Keratinocyte (primary cell): ENCODE data around the gene GATA5. TPM values are rescaled to one million over a fixed set of nuclear protein-coding genes. Genes with fewer than 3 reads are reported as not detected.

Source experiments
- DNase-seq: peaks from one replicate; pipeline ENCODE4 v3.0.0-alpha.2; 2011; ENCODE audit warnings: low read depth, missing footprints, low spot score
- FAIRE-seq: peaks from 2 replicates; lab custom pipeline; 2011; peaks lifted over from hg19 to GRCh38; lab: Jason Lieb, UNC
- H2AFZ ChIP-seq: 2 replicates; pipeline ENCODE4 v1.6.0; 2012; ENCODE audit warnings: low read length, control low read depth, inconsistent platforms; ENCODE audit not compliant: control insufficient read depth
- H3K27ac ChIP-seq: 2 replicates; pipeline ENCODE4 v1.5.1; 2011; ENCODE audit warnings: low read length; ENCODE audit not compliant: control insufficient read depth, insufficient read depth
- H3K27me3 ChIP-seq: 3 replicates; pipeline ENCODE4 v1.6.0; 2011; ENCODE audit warnings: low read length; ENCODE audit not compliant: control insufficient read depth, insufficient read depth; ENCODE audit errors: extremely low read depth
- H3K36me3 ChIP-seq, 2 experiments: 2 replicates in 1 of 2; 3 replicates in 1 of 2; pipeline ENCODE4 v1.5.1; 2011; ENCODE audit warnings: low read length in 2 of 2, mild to moderate bottlenecking in 1 of 2; ENCODE audit not compliant: control insufficient read depth in 2 of 2, insufficient read depth in 2 of 2; ENCODE audit errors: extremely low read depth in 1 of 2
- H3K4me1 ChIP-seq: 3 replicates; pipeline ENCODE4 v1.5.1; 2011; ENCODE audit warnings: low read length; ENCODE audit not compliant: control insufficient read depth, insufficient read depth; ENCODE audit errors: extremely low read depth
- H3K4me2 ChIP-seq: 3 replicates; pipeline ENCODE4 v1.6.0; 2011; ENCODE audit warnings: low read depth, low read length; ENCODE audit not compliant: control insufficient read depth, insufficient read depth; ENCODE audit errors: extremely low read depth
- H3K4me3 ChIP-seq, 3 experiments: fragments of 200-600 bp in 1 of 3; sonication (generic) in 1 of 3; 2 replicates in 2 of 3; 3 replicates in 1 of 3; pipeline ENCODE4 v1.5.1; 2011 to 2016; ENCODE audit warnings: low read length in 3 of 3, mild to moderate bottlenecking in 3 of 3, control low read depth in 2 of 3, inconsistent platforms in 1 of 3, low read depth in 1 of 3, mixed read lengths in 1 of 3, mixed run types in 1 of 3, moderate library complexity in 1 of 3; ENCODE audit not compliant: control insufficient read depth in 2 of 3, insufficient read depth in 2 of 3; ENCODE audit errors: extremely low read depth in 1 of 3
- H3K79me2 ChIP-seq: 2 replicates; pipeline ENCODE4 v1.6.0; 2012; ENCODE audit warnings: low read length; ENCODE audit not compliant: control insufficient read depth, insufficient read depth
- H3K9ac ChIP-seq: 3 replicates; pipeline ENCODE4 v1.6.0; 2011; ENCODE audit warnings: low read length; ENCODE audit not compliant: control insufficient read depth, insufficient read depth; ENCODE audit errors: extremely low read depth
- H3K9me1 ChIP-seq: 3 replicates; pipeline ENCODE4 v1.6.0; 2011; ENCODE audit warnings: low read length; ENCODE audit not compliant: control insufficient read depth, insufficient read depth; ENCODE audit errors: extremely low read depth
- H3K9me3 ChIP-seq: 2 replicates; pipeline ENCODE4 v1.5.1; 2012; ENCODE audit warnings: low read depth, low read length; ENCODE audit not compliant: control insufficient read depth
- H4K20me1 ChIP-seq: 3 replicates; pipeline ENCODE4 v1.6.0; 2011; ENCODE audit warnings: low read length; ENCODE audit not compliant: control insufficient read depth, insufficient read depth; ENCODE audit errors: extremely low read depth
- EZH2 ChIP-seq: IDR thresholded peaks from one replicate; pipeline ENCODE4 v1.6.1; 2012; ENCODE audit warnings: inconsistent platforms, mild to moderate bottlenecking, low read length, moderate library complexity
- dilution Hi-C: fragments of 300-500 bp; cut with MboI; formaldehyde crosslinking; loops from one replicate; pipeline ENCODE4 v1.7.0; 2020; ENCODE audit warnings: low sequenced_read_pairs; ENCODE audit not compliant: extremely low pct_ligation_motif_present
- polyA plus RNA-seq, 5 experiments: library from polyadenylated mRNA; depleted of rRNA in 3 of 5; stranded (reverse) in 3 of 5; stranded (forward) in 1 of 5; unstranded in 1 of 5; fragments of >200 nt; gene quantifications; 1 replicate in 1 of 5; 2 replicates in 3 of 5; 3 replicates in 1 of 5; pipeline versions ENCODE4 v1.2.1 to v1.2.3, GENCODE V29; 2011 to 2012; ENCODE audit warnings: missing spikeins in 2 of 5, low read depth in 1 of 5, low replicate concordance in 1 of 5
- TF ChIP-seq, protein P1 (sequence below), 3 experiments: IDR thresholded peaks in 1 of 3; conservative IDR thresholded peaks in 1 of 3; optimal IDR thresholded peaks in 1 of 3; 2 replicates in 2 of 3; 3 replicates in 1 of 3; pipeline versions ENCODE3 to v1.5.1; 2011; ENCODE audit warnings: low read length in 3 of 3, mild to moderate bottlenecking in 3 of 3, moderate library complexity in 2 of 3, control low read depth in 1 of 3, inconsistent platforms in 1 of 3; ENCODE audit not compliant: insufficient read depth in 2 of 3; ENCODE audit errors: extremely low read depth in 1 of 3

GATA5 gene
- polyA plus RNA-seq, 1 donor (not counting 4 experiments of a cell fraction or from before 2014, with no cell fraction given): not detected

DNA sequence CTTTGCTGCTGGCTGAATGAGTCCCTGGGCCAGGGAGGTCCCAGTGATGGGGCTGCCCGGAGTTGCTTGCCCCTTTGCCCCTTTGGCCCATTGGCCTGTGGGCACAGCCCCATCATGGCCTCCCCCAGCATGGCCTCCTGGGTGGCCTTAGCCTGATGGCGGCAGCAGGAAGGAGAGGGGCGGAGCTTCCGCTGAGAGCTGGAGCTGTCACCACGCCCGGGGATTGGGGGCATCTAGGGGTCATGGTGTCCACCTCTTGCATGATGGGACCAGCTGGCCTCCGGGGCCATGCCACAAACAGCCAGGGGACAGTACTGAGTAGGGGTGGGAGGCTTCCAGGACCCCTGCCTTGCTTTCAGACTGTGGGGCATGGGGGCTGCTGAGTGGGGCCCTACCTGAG is 31.5 kb upstream of the GATA5 start:
- dilution Hi-C loops: no loop called here
- Histone ChIP-seq H3K4me2 (no peak overlapping the region), H3K4me3 (no peak overlapping the region), H3K27ac (no peak overlapping the region), H3K9me1 (no peaks in the 10 kb centered on the region), H4K20me1 (no peaks in the 10 kb centered on the region), H3K79me2 (no peaks in the 10 kb centered on the region), H3K9ac (no peak overlapping the region), H3K27me3 (peaks cover 12% of the 10 kb centered on the region), H3K36me3 (no peaks in the 10 kb centered on the region), H2AFZ (no peak overlapping the region), H3K4me1 (peaks cover under 1% of the 10 kb centered on the region), H3K9me3 (no peaks in the 10 kb centered on the region)
- FAIRE-seq (no peak), DNase-seq (no peak)
- TF ChIP-seq, protein P1, sequence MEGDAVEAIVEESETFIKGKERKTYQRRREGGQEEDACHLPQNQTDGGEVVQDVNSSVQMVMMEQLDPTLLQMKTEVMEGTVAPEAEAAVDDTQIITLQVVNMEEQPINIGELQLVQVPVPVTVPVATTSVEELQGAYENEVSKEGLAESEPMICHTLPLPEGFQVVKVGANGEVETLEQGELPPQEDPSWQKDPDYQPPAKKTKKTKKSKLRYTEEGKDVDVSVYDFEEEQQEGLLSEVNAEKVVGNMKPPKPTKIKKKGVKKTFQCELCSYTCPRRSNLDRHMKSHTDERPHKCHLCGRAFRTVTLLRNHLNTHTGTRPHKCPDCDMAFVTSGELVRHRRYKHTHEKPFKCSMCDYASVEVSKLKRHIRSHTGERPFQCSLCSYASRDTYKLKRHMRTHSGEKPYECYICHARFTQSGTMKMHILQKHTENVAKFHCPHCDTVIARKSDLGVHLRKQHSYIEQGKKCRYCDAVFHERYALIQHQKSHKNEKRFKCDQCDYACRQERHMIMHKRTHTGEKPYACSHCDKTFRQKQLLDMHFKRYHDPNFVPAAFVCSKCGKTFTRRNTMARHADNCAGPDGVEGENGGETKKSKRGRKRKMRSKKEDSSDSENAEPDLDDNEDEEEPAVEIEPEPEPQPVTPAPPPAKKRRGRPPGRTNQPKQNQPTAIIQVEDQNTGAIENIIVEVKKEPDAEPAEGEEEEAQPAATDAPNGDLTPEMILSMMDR (optimal IDR thresholded peaks at IDR 0.05 in 1 of 3, IDR thresholded peaks at IDR 0.05 in 1 of 3, conservative IDR thresholded peaks at IDR 0.05 in 1 of 3; ENCODE audit: extremely low read depth in 1 of 3, insufficient read depth in 2 of 3, low read length in 3 of 3): no peak
- no peak for TF ChIP-seq EZH2

DNA sequence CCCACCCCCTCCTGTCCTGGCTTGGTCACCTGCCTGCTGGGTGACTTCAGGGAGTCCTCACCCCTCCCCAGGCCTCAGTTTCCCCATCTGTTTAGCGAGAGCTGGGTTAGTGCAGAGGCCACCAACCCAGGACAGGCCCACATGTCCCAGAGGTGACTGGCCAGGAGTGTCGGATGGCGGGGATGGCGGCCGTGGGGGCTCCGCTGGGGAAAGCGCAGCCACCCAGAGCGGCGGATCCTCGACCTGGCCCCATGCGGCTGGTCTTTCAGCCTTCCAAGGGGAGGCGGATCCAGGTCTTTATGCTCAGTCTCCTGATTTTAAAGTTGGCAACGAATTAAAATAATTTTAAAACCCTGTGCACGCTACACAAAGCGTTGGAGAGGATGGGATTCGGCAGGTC is 31.0 kb upstream of the GATA5 start:
- no peaks in the 10 kb centered on the region for H3K9me1 ChIP-seq
- H3K79me2 ChIP-seq: no peaks in the 10 kb centered on the region
- no peak overlapping the region for H2AFZ ChIP-seq
- no peak overlapping the region for H3K4me2 ChIP-seq
- FAIRE-seq: no peak
- DNase-seq: no peak
- dilution Hi-C loops: no loop called here
- H3K27me3 ChIP-seq: peaks cover 7% of the 10 kb centered on the region
- no peak overlapping the region for H3K4me3 ChIP-seq
- H3K9me3 ChIP-seq: no peaks in the 10 kb centered on the region
- TF ChIP-seq, protein P1 (optimal IDR thresholded peaks at IDR 0.05 in 1 of 3, IDR thresholded peaks at IDR 0.05 in 1 of 3, conservative IDR thresholded peaks at IDR 0.05 in 1 of 3; ENCODE audit: extremely low read depth in 1 of 3, insufficient read depth in 2 of 3, low read length in 3 of 3): no peak
- TF ChIP-seq EZH2: no peak
- no peaks in the 10 kb centered on the region for H3K36me3 ChIP-seq
- H4K20me1 ChIP-seq: no peaks in the 10 kb centered on the region
- H3K4me1 ChIP-seq: peaks cover 5% of the 10 kb centered on the region
- no peak overlapping the region for H3K9ac ChIP-seq
- no peak overlapping the region for H3K27ac ChIP-seq
